DOHH2 (cell line): ENCODE measurements around the gene PSMD9.
"Not testable (repeated sequence)": the region's sequence is repeated elsewhere in the genome, so short reads cannot be mapped to it uniquely, and the experiment has no call there.

Experiments used
- H3F3A ChIP-seq: fragments of 200-600 bp; sonication (generic), shearing (Covaris generic); 2 replicates; pipeline ENCODE4 v1.6.0; 2016; ENCODE audit warnings: antibody characterized with exemption, mild to moderate bottlenecking; ENCODE audit not compliant: control insufficient read depth, insufficient read depth
- H3K27ac ChIP-seq: fragments of 200-600 bp; sonication (generic); 2 replicates; pipeline ENCODE4 v1.5.1; 2014; ENCODE audit warnings: low read depth, mild to moderate bottlenecking, low read length, moderate library complexity
- H3K27me3 ChIP-seq: fragments of 200-600 bp; sonication (generic); 2 replicates; pipeline ENCODE4 v1.6.1; 2014; ENCODE audit warnings: mild to moderate bottlenecking, low read length, mixed read lengths; ENCODE audit not compliant: control insufficient read depth
- H3K36me3 ChIP-seq: fragments of 200-600 bp; sonication (generic); 2 replicates; pipeline ENCODE4 v1.6.1; 2014; ENCODE audit warnings: mild to moderate bottlenecking, low read length, moderate library complexity, mixed read lengths; ENCODE audit not compliant: control insufficient read depth
- H3K4me1 ChIP-seq: fragments of 200-600 bp; sonication (generic); 2 replicates; pipeline ENCODE4 v1.6.1; 2014; ENCODE audit warnings: mild to moderate bottlenecking, low read length, mixed read lengths; ENCODE audit not compliant: control insufficient read depth
- H3K4me2 ChIP-seq: fragments of 200-600 bp; sonication (generic); 2 replicates; pipeline ENCODE4 v1.6.0; 2014; ENCODE audit warnings: mild to moderate bottlenecking, low read length, moderate library complexity
- H3K4me3 ChIP-seq: fragments of 200-600 bp; sonication (generic); 2 replicates; pipeline ENCODE4 v1.5.1; 2014; ENCODE audit warnings: mild to moderate bottlenecking, low read length, mixed read lengths
- H3K79me2 ChIP-seq: fragments of 200-600 bp; sonication (generic); 2 replicates; pipeline ENCODE4 v1.6.1; 2014; ENCODE audit warnings: mild to moderate bottlenecking, low read length, mixed read lengths; ENCODE audit not compliant: control insufficient read depth
- H3K9me2 ChIP-seq: fragments of 200-600 bp; sonication (generic); replicated peaks from 2 replicates; pipeline ENCODE4 v1.6.1; 2014; ENCODE audit warnings: mild to moderate bottlenecking, low read length, mixed read lengths; ENCODE audit not compliant: control insufficient read depth
- H3K9me3 ChIP-seq: fragments of 200-600 bp; sonication (generic); 2 replicates; pipeline ENCODE4 v1.6.1; 2014; ENCODE audit warnings: antibody characterized with exemption, low read length, mixed read lengths; ENCODE audit not compliant: control insufficient read depth, insufficient read depth
- H4K20me1 ChIP-seq: fragments of 200-600 bp; sonication (generic); 2 replicates; pipeline ENCODE4 v1.6.0; 2014; ENCODE audit warnings: low read depth, mild to moderate bottlenecking, antibody characterized with exemption, low read length, moderate library complexity; ENCODE audit not compliant: control insufficient read depth, insufficient read depth
- EZH2phosphoT487 ChIP-seq: fragments of 200-600 bp; sonication (generic); IDR thresholded peaks from 2 replicates; pipeline ENCODE4 v1.6.1; 2017; ENCODE audit warnings: borderline replicate concordance, mild to moderate bottlenecking, antibody characterized with exemption, low read length, moderate library complexity, mixed read lengths
- TF ChIP-seq, protein P1 (sequence below): fragments of 200-600 bp; sonication (generic); IDR thresholded peaks from one replicate; pipeline ENCODE4 v1.5.1; 2014; ENCODE audit warnings: antibody characterized with exemption, mild to moderate bottlenecking, low read depth, low read length; ENCODE audit not compliant: poor library complexity, severe bottlenecking

PSMD9 gene

GRCh38 chr12:121921066-121921465 is 32.5 kb downstream of the PSMD9 start:
- Histone ChIP-seq H3K27me3 (no peaks in the 10 kb centered on the region), H3K4me2 (no peak overlapping the region), H3K9me2 (no peaks in the 10 kb centered on the region), H3K4me3 (no peak overlapping the region), H3K27ac (no peak overlapping the region), H3K79me2 (peaks cover 24% of the 10 kb centered on the region), H3K36me3 (peaks cover 47% of the 10 kb centered on the region), H3K9me3 (no peaks in the 10 kb centered on the region), H3K4me1 (peaks cover 57% of the 10 kb centered on the region), H4K20me1 (no peaks in the 10 kb centered on the region), H3F3A (peaks cover 24% of the 10 kb centered on the region)
- TF ChIP-seq EZH2phosphoT487, result no peak

- H3K36me3 ChIP-seq, result peaks cover 27% of the 10 kb centered on the region
- no peak overlapping the region for H3K4me3 ChIP-seq
- no peaks in the 10 kb centered on the region for H3K9me3 ChIP-seq
- no peaks in the 10 kb centered on the region; the same call in 1 of the 2 replicates for H3K79me2 ChIP-seq
- no peak overlapping the region for H3K4me2 ChIP-seq
- no peak overlapping the region for H3K27ac ChIP-seq
- H3F3A ChIP-seq, result peaks cover 12% of the 10 kb centered on the region
- no peaks in the 10 kb centered on the region for H3K27me3 ChIP-seq
- no peaks in the 10 kb centered on the region for H3K9me2 ChIP-seq
- TF ChIP-seq, protein P1, sequence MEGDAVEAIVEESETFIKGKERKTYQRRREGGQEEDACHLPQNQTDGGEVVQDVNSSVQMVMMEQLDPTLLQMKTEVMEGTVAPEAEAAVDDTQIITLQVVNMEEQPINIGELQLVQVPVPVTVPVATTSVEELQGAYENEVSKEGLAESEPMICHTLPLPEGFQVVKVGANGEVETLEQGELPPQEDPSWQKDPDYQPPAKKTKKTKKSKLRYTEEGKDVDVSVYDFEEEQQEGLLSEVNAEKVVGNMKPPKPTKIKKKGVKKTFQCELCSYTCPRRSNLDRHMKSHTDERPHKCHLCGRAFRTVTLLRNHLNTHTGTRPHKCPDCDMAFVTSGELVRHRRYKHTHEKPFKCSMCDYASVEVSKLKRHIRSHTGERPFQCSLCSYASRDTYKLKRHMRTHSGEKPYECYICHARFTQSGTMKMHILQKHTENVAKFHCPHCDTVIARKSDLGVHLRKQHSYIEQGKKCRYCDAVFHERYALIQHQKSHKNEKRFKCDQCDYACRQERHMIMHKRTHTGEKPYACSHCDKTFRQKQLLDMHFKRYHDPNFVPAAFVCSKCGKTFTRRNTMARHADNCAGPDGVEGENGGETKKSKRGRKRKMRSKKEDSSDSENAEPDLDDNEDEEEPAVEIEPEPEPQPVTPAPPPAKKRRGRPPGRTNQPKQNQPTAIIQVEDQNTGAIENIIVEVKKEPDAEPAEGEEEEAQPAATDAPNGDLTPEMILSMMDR, result no peak
- no peak for TF ChIP-seq EZH2phosphoT487
- H4K20me1 ChIP-seq, result no peaks in the 10 kb centered on the region
- peaks cover 48% of the 10 kb centered on the region for H3K4me1 ChIP-seq
These were observed 36.7 kb downstream of the PSMD9 start for GRCh38 chr12:121925358-121925695.

- peaks cover 30% of the 10 kb centered on the region for H3K36me3 ChIP-seq
- H3F3A ChIP-seq, result peaks cover 15% of the 10 kb centered on the region
- H3K4me2 ChIP-seq, result peak overlapping the region; percentile 68
- H3K9me2 ChIP-seq, result no peaks in the 10 kb centered on the region
- H3K79me2 ChIP-seq, result no peaks in the 10 kb centered on the region; the same call in 1 of the 2 replicates
- peak overlapping the region; percentile 49 for H3K4me3 ChIP-seq
- peak overlapping the region; percentile 65 for H3K27ac ChIP-seq
- no peaks in the 10 kb centered on the region for H4K20me1 ChIP-seq
- no peaks in the 10 kb centered on the region for H3K27me3 ChIP-seq
- H3K4me1 ChIP-seq, result peaks cover 54% of the 10 kb centered on the region
- H3K9me3 ChIP-seq, result no peaks in the 10 kb centered on the region
- TF ChIP-seq EZH2phosphoT487, result no peak
- TF ChIP-seq, protein P1, result no peak
These were observed 38.5 kb downstream of the PSMD9 start for GRCh38 chr12:121926874-121927706.

DNA sequence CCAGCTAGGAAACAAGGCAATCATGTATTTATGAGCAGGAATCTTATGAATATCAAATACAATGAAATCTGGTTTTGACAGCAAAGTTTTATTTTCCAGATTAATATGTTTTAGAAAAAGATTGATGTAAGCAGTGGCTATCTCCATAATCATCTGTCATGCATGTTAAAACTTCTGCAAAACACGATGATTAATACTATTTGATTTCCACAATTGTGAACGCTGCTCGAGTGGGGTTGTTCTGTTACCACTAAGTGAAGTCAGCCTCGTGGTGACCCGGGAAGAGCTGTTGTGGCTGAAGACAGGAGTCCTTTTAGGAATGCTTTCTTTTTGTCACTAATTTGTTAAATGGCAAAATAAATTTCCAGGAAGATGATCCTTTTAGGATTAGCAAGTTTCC is 39.2 kb downstream of the PSMD9 start:
- Histone ChIP-seq H3K36me3 (peaks cover 33% of the 10 kb centered on the region), H4K20me1 (no peaks in the 10 kb centered on the region), H3F3A (peaks cover 15% of the 10 kb centered on the region), H3K79me2 (no peaks in the 10 kb centered on the region; the same call in 1 of the 2 replicates), H3K27ac (peak overlapping the region; percentile 65), H3K9me2 (no peaks in the 10 kb centered on the region), H3K4me3 (peak overlapping the region; percentile 49), H3K4me1 (peaks cover 50% of the 10 kb centered on the region), H3K27me3 (no peaks in the 10 kb centered on the region), H3K9me3 (no peaks in the 10 kb centered on the region), H3K4me2 (peak overlapping the region; percentile 68)
- TF ChIP-seq, protein P1, result no peak
- no peak for TF ChIP-seq EZH2phosphoT487

DNA sequence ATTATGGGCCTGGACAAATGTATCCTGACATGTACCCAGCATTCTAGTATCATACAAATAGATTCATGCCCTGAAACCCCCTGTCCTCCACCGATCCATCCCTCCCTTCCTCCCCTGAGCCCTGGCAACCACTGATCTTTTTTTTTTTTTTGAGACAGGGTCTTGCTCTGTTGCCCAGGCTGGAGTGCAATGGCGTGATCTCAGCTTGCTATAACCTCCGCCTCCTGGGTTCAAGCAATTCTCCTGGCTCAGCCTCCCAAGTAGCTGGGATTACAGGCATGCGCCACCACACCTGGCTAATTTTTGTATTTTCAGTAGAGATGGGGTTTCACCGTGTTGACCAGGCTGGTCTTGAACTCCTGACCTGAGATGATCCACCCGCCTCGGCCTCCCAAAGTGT is 41.0 kb downstream of the PSMD9 start:
- H3K4me2 ChIP-seq, H3K9me2 ChIP-seq, H3K79me2 ChIP-seq, H3K27me3 ChIP-seq, H3K27ac ChIP-seq, H3K9me3 ChIP-seq, H3K4me3 ChIP-seq, H4K20me1 ChIP-seq: not testable (repeated sequence)
- peaks cover 42% of the 10 kb centered on the region for H3K4me1 ChIP-seq
- peaks cover 46% of the 10 kb centered on the region for H3K36me3 ChIP-seq
- H3F3A ChIP-seq, result peaks cover 15% of the 10 kb centered on the region
